GM12878 (cell line): ENCODE data around the gene RHBDD1.

ENCODE experiments used
- EP300 ChIP-seq, 2 experiments: fragments of 150-350 bp in 1 of 2; IDR thresholded peaks; 2 replicates each; pipeline ENCODE4 v1.6.1; 2011 to 2012; ENCODE audit warnings: low read depth in 2 of 2, low read length in 2 of 2, borderline replicate concordance in 1 of 2, improper control_type of control experiment in 1 of 2, inconsistent platforms in 1 of 2; ENCODE audit not compliant: control insufficient read depth in 1 of 2
- GATAD2B ChIP-seq: fragments of 450-650 bp; conservative IDR thresholded peaks from 2 replicates; pipeline ENCODE4 v1.6.1; 2017; ENCODE audit warnings: low read depth, mild to moderate bottlenecking, moderate library complexity
- JUNB ChIP-seq: IDR thresholded peaks from 2 replicates; pipeline ENCODE4 v1.6.1; 2016; ENCODE audit warnings: antibody characterized with exemption, mild to moderate bottlenecking
- NBN ChIP-seq: fragments of 450-650 bp; IDR thresholded peaks from 2 replicates; pipeline ENCODE4 v1.6.1; 2016
- NR2C2 ChIP-seq: IDR thresholded peaks from 2 replicates; pipeline ENCODE4 v1.6.1; 2011; ENCODE audit warnings: borderline replicate concordance, low read depth; ENCODE audit not compliant: control insufficient read depth, insufficient read length
- RAD21 ChIP-seq: IDR thresholded peaks from 2 replicates; pipeline ENCODE4 v1.6.1; 2011; ENCODE audit warnings: mild to moderate bottlenecking, low read depth, low read length, moderate library complexity; ENCODE audit not compliant: insufficient read depth
- SMARCA5 ChIP-seq: fragments of 450-650 bp; IDR thresholded peaks from 2 replicates; pipeline ENCODE4 v1.6.1; 2017; ENCODE audit warnings: mild to moderate bottlenecking
- SMC3 ChIP-seq: IDR thresholded peaks from 2 replicates; pipeline ENCODE4 v1.6.1; 2011; ENCODE audit warnings: low read length, improper control_type of control experiment, borderline replicate concordance
- SUZ12 ChIP-seq: fragments of 200-600 bp; sonication (generic); IDR thresholded peaks from one replicate; pipeline ENCODE4 v1.6.1; 2018; ENCODE audit warnings: antibody characterized with exemption, mild to moderate bottlenecking; ENCODE audit not compliant: unreplicated experiment
- TAF1 ChIP-seq: IDR thresholded peaks from 2 replicates; pipeline ENCODE4 v1.6.1; 2011; ENCODE audit warnings: mild to moderate bottlenecking, low read depth, low read length, borderline replicate concordance
- YY1 ChIP-seq: IDR thresholded peaks from 2 replicates; pipeline ENCODE4 v1.6.1; 2011; ENCODE audit warnings: low read depth, mild to moderate bottlenecking, low read length
- ZNF274 ChIP-seq: IDR thresholded peaks from one replicate; pipeline ENCODE4 v1.8.0; 2011; ENCODE audit not compliant: insufficient read length, insufficient read depth
- TF ChIP-seq, protein P1 (sequence below), 3 experiments: IDR thresholded peaks in 2 of 3; conservative IDR thresholded peaks in 1 of 3; 2 replicates each; pipeline ENCODE4 v1.5.1; 2011; ENCODE audit warnings: low read depth in 3 of 3, low read length in 3 of 3, mild to moderate bottlenecking in 3 of 3, control low read depth in 2 of 3, moderate library complexity in 2 of 3, inconsistent platforms in 1 of 3, mixed read lengths in 1 of 3; ENCODE audit not compliant: control insufficient read depth in 2 of 3, insufficient read depth in 1 of 3; ENCODE audit errors: extremely low read depth in 1 of 3

DNA sequence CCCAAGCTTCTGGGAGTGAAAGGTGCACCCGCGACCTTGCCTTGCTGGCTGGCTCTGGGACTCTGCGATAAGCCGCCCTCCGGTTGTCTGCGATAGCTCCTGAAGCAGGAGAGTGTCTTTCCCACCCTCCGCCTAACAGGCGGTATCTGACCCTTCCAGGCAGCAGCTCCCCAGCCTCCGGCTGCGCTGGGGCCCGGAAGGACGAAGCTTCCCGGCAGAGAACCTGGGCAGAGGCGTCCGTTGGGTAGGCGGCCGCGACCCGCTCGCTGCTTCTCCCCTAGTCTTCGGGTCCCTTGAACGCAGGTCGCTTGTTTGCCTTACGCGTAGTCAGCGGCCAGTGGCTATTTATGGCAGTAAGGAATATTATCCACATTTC lies 446 bp upstream of the RHBDD1 start:
- TF ChIP-seq SMC3 (peak; percentile 18; the same call in 1 of the 2 replicates), TAF1 (no peak), NR2C2 (no peak), YY1 (no peak), GATAD2B (no peak), RAD21 (no peak), JUNB (no peak), EP300 (IDR thresholded peaks at IDR 0.05; ENCODE audit: borderline replicate concordance in 1 of 2, control insufficient read depth in 1 of 2, low read depth in 2 of 2, low read length in 2 of 2) (no peak), SUZ12 (no peak), NBN (no peak), ZNF274 (no peak), SMARCA5 (no peak)
- TF ChIP-seq, protein P1, sequence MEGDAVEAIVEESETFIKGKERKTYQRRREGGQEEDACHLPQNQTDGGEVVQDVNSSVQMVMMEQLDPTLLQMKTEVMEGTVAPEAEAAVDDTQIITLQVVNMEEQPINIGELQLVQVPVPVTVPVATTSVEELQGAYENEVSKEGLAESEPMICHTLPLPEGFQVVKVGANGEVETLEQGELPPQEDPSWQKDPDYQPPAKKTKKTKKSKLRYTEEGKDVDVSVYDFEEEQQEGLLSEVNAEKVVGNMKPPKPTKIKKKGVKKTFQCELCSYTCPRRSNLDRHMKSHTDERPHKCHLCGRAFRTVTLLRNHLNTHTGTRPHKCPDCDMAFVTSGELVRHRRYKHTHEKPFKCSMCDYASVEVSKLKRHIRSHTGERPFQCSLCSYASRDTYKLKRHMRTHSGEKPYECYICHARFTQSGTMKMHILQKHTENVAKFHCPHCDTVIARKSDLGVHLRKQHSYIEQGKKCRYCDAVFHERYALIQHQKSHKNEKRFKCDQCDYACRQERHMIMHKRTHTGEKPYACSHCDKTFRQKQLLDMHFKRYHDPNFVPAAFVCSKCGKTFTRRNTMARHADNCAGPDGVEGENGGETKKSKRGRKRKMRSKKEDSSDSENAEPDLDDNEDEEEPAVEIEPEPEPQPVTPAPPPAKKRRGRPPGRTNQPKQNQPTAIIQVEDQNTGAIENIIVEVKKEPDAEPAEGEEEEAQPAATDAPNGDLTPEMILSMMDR (IDR thresholded peaks at IDR 0.05 in 2 of 3, conservative IDR thresholded peaks at IDR 0.05 in 1 of 3; ENCODE audit: control insufficient read depth in 2 of 3, extremely low read depth in 1 of 3, insufficient read depth in 1 of 3, low read depth in 3 of 3, low read length in 3 of 3), result no peak
